Activated CD4-positive, alpha-beta T cell treated with anti-CD3 and anti-CD28 coated beads, Interleukin-2, amount 10 ng/mL, durations not matched to agents 7 days and 5 days (primary cell): Measurements from ENCODE around the gene POMT1. TPM values are rescaled to one million over a fixed set of nuclear protein-coding genes. Genes with fewer than 3 reads are reported as not detected.

ENCODE experiments used
- CTCF ChIA-PET: fragments of 350-600 bp; sonication (Branson Sonifier 250); formaldehyde crosslinking; loops from one replicate; lab custom pipeline; 2021; ENCODE audit warnings: antibody characterized with exemption; lab: Charles Lee
- POLR2A ChIA-PET: fragments of 350-600 bp; sonication (Branson Sonifier 250); formaldehyde crosslinking; loops from one replicate; lab custom pipeline; 2021; ENCODE audit warnings: antibody characterized with exemption; lab: Charles Lee
- DNase-seq: peaks from one replicate; pipeline ENCODE4 v3.0.0-alpha.2; 2020
- H3K27ac Mint-ChIP-seq: one replicate; pipeline ENCODE4 v1.8.0; 2021; ENCODE audit warnings: mild to moderate bottlenecking, moderate library complexity, mixed read lengths
- H3K27me3 Mint-ChIP-seq: one replicate; pipeline ENCODE4 v1.8.0; 2021; ENCODE audit warnings: mixed read lengths
- H3K36me3 Mint-ChIP-seq: one replicate; pipeline ENCODE4 v1.8.0; 2021; ENCODE audit warnings: low read depth, mixed read lengths
- H3K4me1 Mint-ChIP-seq: one replicate; pipeline ENCODE4 v1.8.0; 2021; ENCODE audit warnings: mixed read lengths
- H3K4me3 Mint-ChIP-seq: one replicate; pipeline ENCODE4 v1.8.0; 2021; ENCODE audit warnings: mild to moderate bottlenecking, moderate library complexity, mixed read lengths
- H3K9me3 Mint-ChIP-seq: one replicate; pipeline ENCODE4 v1.8.0; 2021; ENCODE audit warnings: mixed read lengths
- total RNA-seq, 2 experiments: library from RNA; stranded (reverse); gene quantifications; one replicate each; pipeline ENCODE4 v1.2.3, GENCODE V29; 2021

POMT1 gene
- total RNA-seq, 2 experiments from 2014 or later, result 47.7 to 54.1 TPM

- H3K4me3 Mint-ChIP-seq, result no peak overlapping the region
- peaks cover 67% of the 10 kb centered on the region for H3K36me3 Mint-ChIP-seq
- H3K27ac Mint-ChIP-seq, result no peak overlapping the region
- no peaks in the 10 kb centered on the region for H3K9me3 Mint-ChIP-seq
- no peaks in the 10 kb centered on the region for H3K4me1 Mint-ChIP-seq
- CTCF ChIA-PET, result interaction anchor here (1.2 to 1.3 kb wide), 2 partner anchors 115 to 261 kb away, joined by 3 to 4 read pairs; no protein-coding TSS in a partner anchor
- POLR2A ChIA-PET, result no interaction called here
- DNase-seq, result no peak
- H3K27me3 Mint-ChIP-seq, result no peaks in the 10 kb centered on the region
Observed at GRCh38 chr9:131487621-131488031, 15.1 kb upstream of the POMT1 start.

- Mint-ChIP-seq H3K36me3 (peaks cover 67% of the 10 kb centered on the region), H3K9me3 (no peaks in the 10 kb centered on the region), H3K4me3 (no peak overlapping the region), H3K27ac (no peak overlapping the region), H3K4me1 (no peaks in the 10 kb centered on the region), H3K27me3 (no peaks in the 10 kb centered on the region)
- ChIA-PET CTCF (interaction anchor here (0.9 to 1.8 kb wide), 4 partner anchors 10 to 13 kb away, joined by 3 to 5 read pairs (median 4); partner anchors contain the start of gene POMT1), POLR2A (no interaction called here)
- no peak for DNase-seq
Observed at GRCh38 chr9:131490514-131490913, 12.2 kb upstream of the POMT1 start.

GRCh38 chr9:131491001-131491710, 11.6 kb upstream of the POMT1 start:
- peaks cover 4% of the 10 kb centered on the region for H3K4me1 Mint-ChIP-seq
- peaks cover 68% of the 10 kb centered on the region for H3K36me3 Mint-ChIP-seq
- H3K27me3 Mint-ChIP-seq, result no peaks in the 10 kb centered on the region
- ChIA-PET POLR2A (no interaction called here), CTCF (interaction anchor here (0.9 to 1.8 kb wide), 3 partner anchors 9 to 13 kb away, joined by 3 to 4 read pairs (median 4); partner anchors contain the start of gene POMT1)
- no peak for DNase-seq
- no peak overlapping the region for H3K27ac Mint-ChIP-seq
- H3K9me3 Mint-ChIP-seq, result no peaks in the 10 kb centered on the region
- no peak overlapping the region for H3K4me3 Mint-ChIP-seq

GRCh38 chr9:131492070-131492469, 10.6 kb upstream of the POMT1 start:
- Mint-ChIP-seq H3K27me3 (no peaks in the 10 kb centered on the region), H3K27ac (no peak overlapping the region), H3K4me1 (peaks cover 5% of the 10 kb centered on the region), H3K4me3 (no peak overlapping the region), H3K9me3 (no peaks in the 10 kb centered on the region), H3K36me3 (peaks cover 70% of the 10 kb centered on the region)
- ChIA-PET POLR2A (no interaction called here), CTCF (interaction anchor here (1.8 kb wide), 1 partner anchor 12 kb away, joined by 4 read pairs; no protein-coding TSS in a partner anchor)
- DNase-seq, result no peak

- no peak overlapping the region for H3K4me3 Mint-ChIP-seq
- ChIA-PET POLR2A (no interaction called here), CTCF (no interaction called here)
- H3K27ac Mint-ChIP-seq, result no peak overlapping the region
- H3K27me3 Mint-ChIP-seq, result no peaks in the 10 kb centered on the region
- DNase-seq, result no peak
- no peaks in the 10 kb centered on the region for H3K9me3 Mint-ChIP-seq
- peaks cover 23% of the 10 kb centered on the region for H3K4me1 Mint-ChIP-seq
- peaks cover 70% of the 10 kb centered on the region for H3K36me3 Mint-ChIP-seq
Observed at GRCh38 chr9:131494296-131494870, 8.3 kb upstream of the POMT1 start.

- POLR2A ChIA-PET, result no interaction called here
- Mint-ChIP-seq H3K36me3 (peaks cover 59% of the 10 kb centered on the region), H3K4me3 (no peak overlapping the region), H3K27me3 (no peaks in the 10 kb centered on the region), H3K4me1 (peaks cover 36% of the 10 kb centered on the region), H3K27ac (peak overlapping the region; percentile 31), H3K9me3 (no peaks in the 10 kb centered on the region)
- no peak for DNase-seq
- CTCF ChIA-PET, result no interaction called here
Observed at GRCh38 chr9:131495785-131496184, 6.9 kb upstream of the POMT1 start.

GRCh38 chr9:131496844-131497405, 5.8 kb upstream of the POMT1 start:
- POLR2A ChIA-PET, result no interaction called here

GRCh38 chr9:131499254-131499767, 3.4 kb upstream of the POMT1 start:
- POLR2A ChIA-PET, result no interaction called here
- Mint-ChIP-seq H3K27ac (peak overlapping the region; percentile 93), H3K4me1 (peaks cover 64% of the 10 kb centered on the region), H3K36me3 (peaks cover 43% of the 10 kb centered on the region), H3K9me3 (no peaks in the 10 kb centered on the region), H3K27me3 (no peaks in the 10 kb centered on the region), H3K4me3 (no peak overlapping the region)
- DNase-seq, result no peak
- CTCF ChIA-PET, result interaction anchor here (1.4 to 2.3 kb wide), 3 partner anchors 23 to 241 kb away, joined by 3 to 7 read pairs (median 4); partner anchors contain the start of gene RAPGEF1

More at GRCh38 chr9:131496844-131497405, 5.8 kb upstream of the POMT1 start:
- H3K36me3 Mint-ChIP-seq, result peaks cover 55% of the 10 kb centered on the region
- H3K9me3 Mint-ChIP-seq, result no peaks in the 10 kb centered on the region
- H3K27me3 Mint-ChIP-seq, result no peaks in the 10 kb centered on the region
- no peak for DNase-seq
- H3K27ac Mint-ChIP-seq, result peak overlapping the region; percentile 42
- CTCF ChIA-PET, result interaction anchor here (0.6 to 1.0 kb wide), 3 partner anchors 243 to 392 kb away, joined by 3 read pairs; no protein-coding TSS in a partner anchor
- H3K4me3 Mint-ChIP-seq, result no peak overlapping the region
- H3K4me1 Mint-ChIP-seq, result peaks cover 47% of the 10 kb centered on the region

GRCh38 chr9:131500377-131500776, 2.3 kb upstream of the POMT1 start:
- peak; percentile 87 for DNase-seq
- Mint-ChIP-seq H3K9me3 (no peaks in the 10 kb centered on the region), H3K27me3 (no peaks in the 10 kb centered on the region), H3K36me3 (peaks cover 41% of the 10 kb centered on the region), H3K4me3 (peak overlapping the region; percentile 98), H3K4me1 (peaks cover 72% of the 10 kb centered on the region), H3K27ac (peak overlapping the region; percentile 93)
- ChIA-PET POLR2A (interaction anchor here (1.0 kb wide), 1 partner anchor 127 kb away, joined by 3 read pairs; no protein-coding TSS in a partner anchor), CTCF (interaction anchor here (0.7 to 2.3 kb wide), 12 partner anchors 9 to 240 kb away, joined by 3 to 7 read pairs (median 4); partner anchors contain the start of gene RAPGEF1)

GRCh38 chr9:131500939-131501541, 1.7 kb upstream of the POMT1 start:
- peaks cover 40% of the 10 kb centered on the region for H3K36me3 Mint-ChIP-seq
- no peaks in the 10 kb centered on the region for H3K9me3 Mint-ChIP-seq
- peak overlapping the region; percentile 93 for H3K27ac Mint-ChIP-seq
- H3K4me3 Mint-ChIP-seq, result peak overlapping the region; percentile 98
- peak; percentile 63 for DNase-seq
- CTCF ChIA-PET, result interaction anchor here (0.7 to 2.3 kb wide), 12 partner anchors 9 to 239 kb away, joined by 3 to 7 read pairs (median 4); partner anchors contain the start of gene RAPGEF1
- H3K4me1 Mint-ChIP-seq, result peaks cover 70% of the 10 kb centered on the region
- POLR2A ChIA-PET, result interaction anchor here (1.0 kb wide), 1 partner anchor 128 kb away, joined by 3 read pairs; no protein-coding TSS in a partner anchor
- no peaks in the 10 kb centered on the region for H3K27me3 Mint-ChIP-seq

GRCh38 chr9:131503626-131504465, 1.1 kb downstream of the POMT1 start:
- peaks cover 35% of the 10 kb centered on the region for H3K36me3 Mint-ChIP-seq

More at GRCh38 chr9:131503626-131504465, 1.1 kb downstream of the POMT1 start:
- H3K9me3 Mint-ChIP-seq, result no peaks in the 10 kb centered on the region
- H3K4me3 Mint-ChIP-seq, result peak overlapping the region; percentile 98
- CTCF ChIA-PET, result interaction anchor here (0.6 to 1.6 kb wide), 9 partner anchors 11 to 241 kb away, joined by 3 to 6 read pairs (median 3); partner anchors contain the start of gene RAPGEF1
- peak; percentile 72 for DNase-seq
- peaks cover 58% of the 10 kb centered on the region for H3K4me1 Mint-ChIP-seq
- H3K27me3 Mint-ChIP-seq, result no peaks in the 10 kb centered on the region
- H3K27ac Mint-ChIP-seq, result peak overlapping the region; percentile 86
- POLR2A ChIA-PET, result no interaction called here
